Chondrocyte (in vitro differentiated cells): ENCODE measurements around the gene BLVRA. TPM values are rescaled to one million over a fixed set of nuclear protein-coding genes. Genes with fewer than 3 reads are reported as not detected.

ENCODE experiments used
- DNase-seq: peaks from one replicate; pipeline ENCODE4 v3.0.0; 2021; ENCODE audit warnings: mixed read lengths, low spot score
- H3K27ac Mint-ChIP-seq: one replicate; pipeline ENCODE4 v1.8.0; 2021; ENCODE audit warnings: mild to moderate bottlenecking, moderate library complexity, mixed read lengths; ENCODE audit not compliant: unreplicated experiment
- H3K27me3 Mint-ChIP-seq: 2 replicates; pipeline ENCODE4 v1.8.0; 2021; ENCODE audit warnings: low read depth, mixed read lengths
- H3K36me3 Mint-ChIP-seq: 2 replicates; pipeline ENCODE4 v1.8.0; 2021; ENCODE audit warnings: low read depth, mixed read lengths
- H3K4me1 Mint-ChIP-seq: 2 replicates; pipeline ENCODE4 v1.8.0; 2021; ENCODE audit warnings: low read depth, mild to moderate bottlenecking, mixed read lengths
- H3K4me3 Mint-ChIP-seq: one replicate; pipeline ENCODE4 v1.8.0; 2021; ENCODE audit warnings: mild to moderate bottlenecking, moderate library complexity, mixed read lengths; ENCODE audit not compliant: unreplicated experiment
- H3K9me3 Mint-ChIP-seq: 2 replicates; pipeline ENCODE4 v1.8.0; 2021; ENCODE audit warnings: low read depth, mixed read lengths
- total RNA-seq: library from RNA; stranded (reverse); gene quantifications from 3 replicates; pipeline ENCODE4 v1.2.1, GENCODE V29; 2021
- TF ChIP-seq, protein P1 (sequence below): fragments of 200-600 bp; sonication (generic); IDR thresholded peaks from 2 replicates; pipeline ENCODE4 v1.5.0; 2021; ENCODE audit warnings: antibody characterized with exemption, mild to moderate bottlenecking, moderate library complexity

The BLVRA gene
- total RNA-seq, 1 donor from 2014 or later: 48.9 TPM

DNA sequence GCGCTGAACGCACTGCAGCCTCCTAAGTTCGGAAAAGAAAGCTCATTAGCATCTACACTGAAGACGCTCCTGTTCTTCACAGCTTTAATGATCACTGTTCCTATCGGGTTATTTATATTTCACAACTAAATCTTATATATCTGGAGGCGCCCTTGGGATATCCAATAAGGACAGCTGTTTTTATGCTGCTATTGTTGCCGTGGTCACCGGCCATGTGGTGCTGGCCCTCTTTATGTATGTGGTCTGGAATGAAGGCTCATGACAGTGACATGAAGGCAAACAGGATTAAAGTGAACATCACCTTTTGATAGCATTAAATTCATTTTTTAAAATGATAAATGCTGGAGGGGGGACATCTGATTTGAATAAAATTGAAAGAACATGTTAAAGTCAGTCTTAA lies 8.8 kb downstream of the BLVRA start:
- Mint-ChIP-seq H3K27ac (no peak overlapping the region), H3K36me3 (peaks cover 10% of the 10 kb centered on the region), H3K4me1 (peaks cover 22% of the 10 kb centered on the region), H3K9me3 (no peaks in the 10 kb centered on the region), H3K4me3 (no peak overlapping the region), H3K27me3 (no peaks in the 10 kb centered on the region)
- no peak for DNase-seq
- TF ChIP-seq, protein P1, sequence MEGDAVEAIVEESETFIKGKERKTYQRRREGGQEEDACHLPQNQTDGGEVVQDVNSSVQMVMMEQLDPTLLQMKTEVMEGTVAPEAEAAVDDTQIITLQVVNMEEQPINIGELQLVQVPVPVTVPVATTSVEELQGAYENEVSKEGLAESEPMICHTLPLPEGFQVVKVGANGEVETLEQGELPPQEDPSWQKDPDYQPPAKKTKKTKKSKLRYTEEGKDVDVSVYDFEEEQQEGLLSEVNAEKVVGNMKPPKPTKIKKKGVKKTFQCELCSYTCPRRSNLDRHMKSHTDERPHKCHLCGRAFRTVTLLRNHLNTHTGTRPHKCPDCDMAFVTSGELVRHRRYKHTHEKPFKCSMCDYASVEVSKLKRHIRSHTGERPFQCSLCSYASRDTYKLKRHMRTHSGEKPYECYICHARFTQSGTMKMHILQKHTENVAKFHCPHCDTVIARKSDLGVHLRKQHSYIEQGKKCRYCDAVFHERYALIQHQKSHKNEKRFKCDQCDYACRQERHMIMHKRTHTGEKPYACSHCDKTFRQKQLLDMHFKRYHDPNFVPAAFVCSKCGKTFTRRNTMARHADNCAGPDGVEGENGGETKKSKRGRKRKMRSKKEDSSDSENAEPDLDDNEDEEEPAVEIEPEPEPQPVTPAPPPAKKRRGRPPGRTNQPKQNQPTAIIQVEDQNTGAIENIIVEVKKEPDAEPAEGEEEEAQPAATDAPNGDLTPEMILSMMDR: no peak

DNA sequence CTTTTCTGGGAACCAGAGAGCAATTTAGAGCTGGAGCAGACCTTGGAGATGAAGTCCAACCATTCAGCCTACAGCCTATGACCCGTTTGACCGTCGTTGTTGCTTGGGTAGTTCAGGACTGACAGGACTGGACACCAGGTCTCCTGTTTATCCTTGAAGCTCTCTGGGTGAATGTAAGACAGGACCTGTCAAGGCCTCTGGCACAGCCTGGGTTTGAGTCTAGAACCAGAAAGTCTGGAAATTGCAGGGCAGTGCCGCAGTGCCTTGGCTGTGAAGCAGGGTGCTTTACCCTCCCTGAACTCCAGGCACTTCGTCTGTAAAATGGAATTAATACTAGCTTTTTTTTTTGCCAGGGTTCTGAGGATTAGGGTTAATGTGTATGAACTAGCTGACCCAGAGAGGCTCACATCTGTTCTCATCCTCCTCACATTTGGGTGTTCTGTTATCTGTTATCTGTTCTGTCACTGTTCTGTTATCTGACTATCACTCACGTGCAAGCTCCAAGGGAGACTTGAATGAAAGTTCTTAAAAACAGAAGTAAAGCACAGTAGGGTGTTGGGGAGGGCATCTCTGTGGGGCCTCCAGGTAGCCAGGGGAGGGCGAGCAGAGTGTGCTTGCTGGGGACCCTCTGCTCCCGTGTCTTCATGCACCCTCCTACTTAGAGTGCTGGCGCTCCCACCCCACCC lies 9.9 kb downstream of the BLVRA start:
- TF ChIP-seq, protein P1: no peak
- Mint-ChIP-seq H3K9me3 (no peaks in the 10 kb centered on the region), H3K36me3 (peaks cover 18% of the 10 kb centered on the region), H3K27me3 (no peaks in the 10 kb centered on the region), H3K4me3 (no peak overlapping the region), H3K4me1 (peaks cover 16% of the 10 kb centered on the region), H3K27ac (no peak overlapping the region)
- DNase-seq: no peak

DNA sequence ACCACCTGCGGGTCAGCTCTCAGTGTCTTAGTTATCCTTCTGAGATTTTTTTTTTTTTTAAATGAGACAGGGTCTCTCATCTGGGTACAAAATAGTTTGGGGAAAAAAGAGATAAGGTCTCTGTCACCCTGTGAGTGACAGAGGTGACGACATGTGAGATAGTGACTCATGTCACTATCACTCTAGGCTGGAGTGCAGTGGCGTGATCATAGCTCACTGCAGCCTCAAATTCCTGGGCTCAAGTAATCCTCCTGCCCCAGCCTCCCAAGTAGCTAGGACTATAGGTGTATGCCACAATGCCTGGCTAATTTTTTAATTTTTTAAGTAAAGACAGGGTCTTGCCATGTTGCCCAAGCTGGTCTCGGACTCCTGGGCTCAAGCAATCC lies 10.4 kb downstream of the BLVRA start:
- Mint-ChIP-seq H3K4me1 (peaks cover 10% of the 10 kb centered on the region), H3K36me3 (peaks cover 19% of the 10 kb centered on the region)
- TF ChIP-seq, protein P1: no peak

DNA sequence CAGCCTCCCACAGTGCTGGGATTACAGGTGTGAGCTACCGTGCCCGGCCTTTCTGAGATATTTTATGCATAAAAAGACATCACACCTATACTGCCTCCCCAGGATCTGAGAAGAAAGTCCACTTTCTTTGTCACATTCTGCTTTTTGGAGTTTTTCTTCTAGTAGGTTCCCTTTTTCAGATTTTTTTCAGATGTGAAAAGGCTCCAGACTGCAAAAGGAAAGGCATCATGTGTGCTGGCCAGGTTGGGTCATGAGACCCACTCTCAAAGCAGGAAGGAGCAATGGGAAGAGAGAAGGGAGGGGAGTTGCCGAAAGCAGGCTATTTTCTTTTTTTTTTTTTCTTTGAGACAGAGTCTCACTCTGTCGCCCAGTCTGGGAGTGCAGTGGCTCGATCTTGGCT lies 10.8 kb downstream of the BLVRA start:
- DNase-seq: no peak
- Mint-ChIP-seq H3K36me3 (peaks cover 19% of the 10 kb centered on the region), H3K27ac (no peak overlapping the region), H3K9me3 (no peaks in the 10 kb centered on the region), H3K4me3 (no peak overlapping the region), H3K4me1 (peaks cover 6% of the 10 kb centered on the region), H3K27me3 (no peaks in the 10 kb centered on the region)
- TF ChIP-seq, protein P1: no peak

More for the DNA sequence above, 10.4 kb downstream of the BLVRA start:
- Mint-ChIP-seq H3K9me3 (no peaks in the 10 kb centered on the region), H3K27me3 (no peaks in the 10 kb centered on the region), H3K27ac (no peak overlapping the region), H3K4me3 (no peak overlapping the region)
- DNase-seq: no peak

DNA sequence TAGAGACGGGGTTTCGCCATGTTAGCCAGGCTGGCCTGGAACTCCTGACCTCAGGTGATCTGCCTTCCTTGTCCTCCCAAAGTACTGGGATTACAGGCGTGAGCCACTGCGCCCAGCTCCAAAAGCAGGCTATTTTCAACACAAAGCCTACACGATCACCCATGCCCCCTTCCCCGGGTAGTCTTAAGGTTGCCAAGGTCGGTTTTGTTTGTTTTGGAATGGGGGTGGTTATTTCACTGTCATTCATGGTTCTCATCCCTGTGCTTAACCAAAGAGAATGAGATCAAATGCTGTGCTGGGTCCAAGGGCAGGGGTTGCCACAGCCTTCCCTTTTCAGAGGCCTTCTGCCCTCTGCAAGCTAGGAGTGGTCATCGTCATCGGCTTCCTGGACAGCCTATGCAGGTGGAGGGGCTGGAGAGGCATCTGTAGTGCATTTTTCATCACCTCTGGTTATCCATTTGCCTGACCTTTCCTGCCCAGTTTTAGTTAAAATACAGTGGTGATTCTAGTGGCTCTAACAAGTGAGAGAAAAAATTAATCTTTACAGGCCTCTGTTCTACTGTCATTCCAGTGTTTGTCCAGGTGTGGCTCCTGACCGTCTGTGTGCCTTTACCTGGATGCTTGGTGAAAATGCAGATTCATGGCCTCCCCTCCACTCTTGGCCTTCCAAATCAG lies 11.4 kb downstream of the BLVRA start:
- no peak for DNase-seq
- Mint-ChIP-seq H3K4me1 (peaks cover under 1% of the 10 kb centered on the region), H3K27me3 (no peaks in the 10 kb centered on the region), H3K9me3 (no peaks in the 10 kb centered on the region), H3K4me3 (no peak overlapping the region), H3K36me3 (peaks cover 21% of the 10 kb centered on the region), H3K27ac (no peak overlapping the region)
- TF ChIP-seq, protein P1: no peak
